HG02840 (cell line): ENCODE data around the gene GRK2.
A peak's percentile ranks its signal among the peaks of the same experiment; 100 is the strongest.

Experiments used
- ATAC-seq: cut with Tn5 transposase; IDR thresholded peaks from one replicate; pipeline ENCODE4 v1.9.1; 2021; ENCODE audit warnings: mild to moderate bottlenecking, moderate library complexity, moderate number of reproducible peaks; ENCODE audit not compliant: unreplicated experiment, low FRiP score

GRK2 gene

DNA sequence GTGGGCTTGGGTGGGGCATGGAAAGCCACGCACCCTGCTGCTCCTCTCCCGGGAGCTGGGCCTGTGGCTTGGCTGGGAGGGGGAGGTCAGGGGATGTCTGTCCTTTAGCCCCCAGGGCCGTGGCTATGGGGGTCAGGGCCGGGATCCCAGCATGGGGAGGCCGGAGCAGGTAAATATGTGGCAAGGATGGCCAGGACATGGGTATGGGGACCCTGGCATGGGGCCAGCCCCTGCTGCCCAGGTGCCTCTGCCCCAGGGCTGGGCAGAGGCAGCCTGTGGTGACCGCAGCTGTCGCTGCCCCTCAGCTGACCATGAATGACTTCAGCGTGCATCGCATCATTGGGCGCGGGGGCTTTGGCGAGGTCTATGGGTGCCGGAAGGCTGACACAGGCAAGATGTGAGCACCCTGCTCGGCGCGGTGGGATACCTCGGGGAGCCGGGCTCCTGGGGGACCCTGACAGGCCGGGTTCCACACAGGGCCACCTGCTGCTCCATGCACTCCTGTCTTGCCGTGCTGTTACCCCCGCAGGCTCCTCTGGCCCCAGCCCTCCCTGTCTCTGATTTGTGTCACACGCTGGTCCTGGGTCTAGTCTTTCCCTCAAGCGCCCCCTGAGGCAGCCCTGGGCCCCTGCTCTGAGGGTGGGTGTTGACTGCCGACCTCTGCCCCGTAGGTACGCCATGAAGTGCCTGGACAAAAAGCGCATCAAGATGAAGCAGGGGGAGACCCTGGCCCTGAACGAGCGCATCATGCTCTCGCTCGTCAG is 14.7 kb downstream of the GRK2 start:
- no peak for ATAC-seq

DNA sequence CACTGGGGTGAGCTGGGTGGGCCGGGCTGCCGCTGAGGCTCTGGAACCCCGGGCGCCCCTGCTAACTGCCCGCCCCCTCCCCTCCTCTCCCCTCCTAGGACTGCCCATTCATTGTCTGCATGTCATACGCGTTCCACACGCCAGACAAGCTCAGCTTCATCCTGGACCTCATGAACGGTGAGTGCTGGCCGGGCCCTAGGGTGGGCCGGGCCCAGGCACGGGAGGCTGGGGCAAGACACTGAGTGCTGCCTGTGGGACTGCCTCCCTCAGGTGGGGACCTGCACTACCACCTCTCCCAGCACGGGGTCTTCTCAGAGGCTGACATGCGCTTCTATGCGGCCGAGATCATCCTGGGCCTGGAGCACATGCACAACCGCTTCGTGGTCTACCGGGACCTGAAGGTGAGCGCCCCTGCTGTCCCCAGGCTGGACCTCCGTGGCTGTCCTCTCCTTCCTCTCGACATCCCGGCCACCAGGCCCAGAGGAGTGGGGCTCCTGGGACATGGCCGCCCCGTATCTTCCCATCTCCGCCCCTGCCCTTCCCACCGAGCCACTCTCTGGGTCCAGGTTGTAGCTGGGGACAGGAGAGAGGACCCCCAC is 15.4 kb downstream of the GRK2 start:
- ATAC-seq: no peak

DNA sequence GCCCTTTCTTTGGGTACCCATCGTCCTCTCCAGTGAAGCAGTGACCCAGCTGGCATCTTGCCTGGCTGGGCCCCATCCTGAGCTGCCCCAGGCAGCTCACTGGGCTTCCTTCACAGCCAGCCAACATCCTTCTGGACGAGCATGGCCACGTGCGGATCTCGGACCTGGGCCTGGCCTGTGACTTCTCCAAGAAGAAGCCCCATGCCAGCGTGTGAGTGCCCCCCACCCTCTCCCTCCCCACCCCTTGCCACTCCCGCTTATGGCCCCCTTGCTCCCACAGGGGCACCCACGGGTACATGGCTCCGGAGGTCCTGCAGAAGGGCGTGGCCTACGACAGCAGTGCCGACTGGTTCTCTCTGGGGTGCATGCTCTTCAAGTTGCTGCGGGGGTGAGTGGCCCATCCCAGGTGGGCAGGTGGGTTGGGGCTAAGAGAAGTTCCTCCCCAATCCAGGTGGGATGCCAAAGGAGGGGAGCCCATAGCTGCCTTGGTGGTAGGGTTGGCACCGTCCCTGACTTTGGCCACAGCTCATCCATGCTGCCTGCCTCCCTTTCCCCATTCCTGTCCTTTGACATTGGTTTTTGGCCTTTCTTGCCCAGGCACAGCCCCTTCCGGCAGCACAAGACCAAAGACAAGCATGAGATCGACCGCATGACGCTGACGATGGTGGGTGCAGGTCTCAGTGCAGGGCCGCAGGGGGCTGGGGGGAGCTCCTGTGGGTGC is 16.0 kb downstream of the GRK2 start:
- no peak for ATAC-seq

DNA sequence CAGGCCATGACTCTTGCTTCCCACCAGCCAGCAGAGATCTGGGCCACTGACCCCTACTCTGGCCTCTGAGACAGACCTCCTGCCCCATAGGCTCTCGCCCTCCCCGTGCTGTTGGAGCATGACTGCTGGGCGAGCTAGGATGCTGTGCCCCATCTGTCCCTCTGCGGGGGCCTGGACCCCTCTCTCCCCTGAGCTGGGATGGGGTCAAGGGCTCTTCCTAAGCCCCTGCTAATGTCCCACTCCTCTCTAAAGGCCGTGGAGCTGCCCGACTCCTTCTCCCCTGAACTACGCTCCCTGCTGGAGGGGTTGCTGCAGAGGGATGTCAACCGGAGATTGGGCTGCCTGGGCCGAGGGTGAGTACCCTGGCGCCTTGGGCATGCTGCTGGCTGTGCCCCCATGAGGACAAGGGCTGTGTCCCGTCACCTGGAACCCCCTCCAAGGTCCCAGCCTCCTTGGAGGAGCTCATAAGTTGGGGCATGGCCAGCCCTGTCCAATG is 16.7 kb downstream of the GRK2 start:
- ATAC-seq: no peak

DNA sequence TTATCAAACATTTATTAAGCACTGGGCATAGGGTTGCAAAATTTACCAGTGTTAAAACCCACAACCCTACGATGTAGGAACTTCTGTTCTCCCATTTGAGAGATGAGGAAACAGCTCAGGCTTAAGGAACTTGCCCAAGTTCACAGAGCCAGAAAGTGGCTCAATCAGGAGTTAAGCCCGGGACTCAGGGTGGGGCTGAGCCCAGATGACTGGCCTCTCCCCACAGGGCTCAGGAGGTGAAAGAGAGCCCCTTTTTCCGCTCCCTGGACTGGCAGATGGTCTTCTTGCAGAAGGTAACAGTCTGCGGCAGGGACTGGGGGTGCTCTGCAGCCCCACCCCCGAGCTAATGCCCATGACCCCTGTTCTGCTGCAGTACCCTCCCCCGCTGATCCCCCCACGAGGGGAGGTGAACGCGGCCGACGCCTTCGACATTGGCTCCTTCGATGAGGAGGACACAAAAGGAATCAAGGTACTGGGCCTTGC is 17.2 kb downstream of the GRK2 start:
- ATAC-seq: no peak

DNA sequence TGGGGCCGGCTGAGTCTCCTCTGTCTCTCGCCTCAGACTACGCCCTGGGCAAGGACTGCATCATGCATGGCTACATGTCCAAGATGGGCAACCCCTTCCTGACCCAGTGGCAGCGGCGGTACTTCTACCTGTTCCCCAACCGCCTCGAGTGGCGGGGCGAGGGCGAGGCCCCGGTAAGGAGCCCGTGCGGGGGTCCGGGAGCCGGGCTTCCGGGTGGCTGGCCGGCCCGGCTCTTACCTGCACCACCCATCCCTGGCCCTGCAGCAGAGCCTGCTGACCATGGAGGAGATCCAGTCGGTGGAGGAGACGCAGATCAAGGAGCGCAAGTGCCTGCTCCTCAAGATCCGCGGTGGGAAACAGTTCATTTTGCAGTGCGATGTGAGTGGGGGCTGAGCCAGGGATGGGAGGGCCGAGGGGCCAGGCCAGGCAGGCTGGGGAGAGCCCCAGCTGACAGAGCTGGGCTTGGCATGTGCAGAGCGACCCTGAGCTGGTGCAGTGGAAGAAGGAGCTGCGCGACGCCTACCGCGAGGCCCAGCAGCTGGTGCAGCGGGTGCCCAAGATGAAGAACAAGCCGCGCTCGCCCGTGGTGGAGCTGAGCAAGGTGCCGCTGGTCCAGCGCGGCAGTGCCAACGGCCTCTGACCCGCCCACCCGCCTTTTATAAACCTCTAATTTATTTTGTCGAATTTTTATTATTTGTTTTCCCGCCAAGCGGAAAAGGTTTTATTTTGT is 18.7 kb downstream of the GRK2 start:
- no peak for ATAC-seq

DNA sequence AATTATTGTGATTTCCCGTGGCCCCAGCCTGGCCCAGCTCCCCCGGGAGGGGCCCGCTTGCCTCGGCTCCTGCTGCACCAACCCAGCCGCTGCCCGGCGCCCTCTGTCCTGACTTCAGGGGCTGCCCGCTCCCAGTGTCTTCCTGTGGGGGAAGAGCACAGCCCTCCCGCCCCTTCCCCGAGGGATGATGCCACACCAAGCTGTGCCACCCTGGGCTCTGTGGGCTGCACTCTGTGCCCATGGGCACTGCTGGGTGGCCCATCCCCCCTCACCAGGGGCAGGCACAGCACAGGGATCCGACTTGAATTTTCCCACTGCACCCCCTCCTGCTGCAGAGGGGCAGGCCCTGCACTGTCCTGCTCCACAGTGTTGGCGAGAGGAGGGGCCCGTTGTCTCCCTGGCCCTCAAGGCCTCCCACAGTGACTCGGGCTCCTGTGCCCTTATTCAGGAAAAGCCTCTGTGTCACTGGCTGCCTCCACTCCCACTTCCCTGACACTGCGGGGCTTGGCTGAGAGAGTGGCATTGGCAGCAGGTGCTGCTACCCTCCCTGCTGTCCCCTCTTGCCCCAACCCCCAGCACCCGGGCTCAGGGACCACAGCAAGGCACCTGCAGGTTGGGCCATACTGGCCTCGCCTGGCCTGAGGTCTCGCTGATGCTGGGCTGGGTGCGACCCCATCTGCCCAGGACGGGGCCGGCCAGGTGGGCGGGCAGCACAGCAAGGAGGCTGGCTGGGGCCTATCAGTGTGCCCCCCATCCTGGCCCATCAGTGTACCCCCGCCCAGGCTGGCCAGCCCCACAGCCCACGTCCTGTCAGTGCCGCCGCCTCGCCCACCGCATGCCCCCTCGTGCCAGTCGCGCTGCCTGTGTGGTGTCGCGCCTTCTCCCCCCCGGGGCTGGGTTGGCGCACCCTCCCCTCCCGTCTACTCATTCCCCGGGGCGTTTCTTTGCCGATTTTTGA is 19.5 kb downstream of the GRK2 start:
- ATAC-seq: no peak

DNA sequence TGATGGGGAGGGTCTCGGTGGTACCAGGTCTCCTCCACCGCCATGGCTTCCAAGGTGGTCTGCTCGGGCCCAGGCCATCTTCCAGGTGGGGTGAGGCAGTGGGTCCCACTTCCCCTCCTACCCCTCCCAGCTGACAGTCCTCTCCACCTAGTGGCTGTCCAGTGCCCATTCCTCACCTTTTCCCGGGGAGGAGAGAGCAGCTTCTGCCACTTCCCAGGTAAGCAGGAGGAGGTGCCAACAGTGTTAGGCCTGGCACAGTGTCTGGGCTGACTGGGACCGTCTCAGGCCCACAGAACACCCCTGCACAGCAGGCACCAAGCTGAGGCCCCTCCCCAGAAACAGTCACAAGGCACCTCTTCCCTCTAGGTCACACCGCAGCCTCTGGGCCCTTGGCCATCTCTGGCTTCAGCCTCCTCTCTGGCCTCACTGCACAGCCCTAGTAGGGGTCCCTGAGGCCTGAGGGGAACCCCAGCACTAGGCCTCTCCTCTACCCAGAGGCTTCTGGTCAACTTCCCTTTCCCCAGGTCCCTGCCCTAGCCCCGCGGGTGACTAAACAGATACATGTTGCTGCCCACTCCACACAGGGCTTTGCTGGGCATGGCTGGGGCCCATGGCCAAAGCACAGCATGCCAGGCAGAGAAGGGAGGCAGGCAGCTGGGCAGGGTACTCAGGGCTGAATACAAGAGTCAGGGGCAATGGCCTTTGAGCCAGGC is 20.5 kb downstream of the GRK2 start:
- ATAC-seq: no peak

DNA sequence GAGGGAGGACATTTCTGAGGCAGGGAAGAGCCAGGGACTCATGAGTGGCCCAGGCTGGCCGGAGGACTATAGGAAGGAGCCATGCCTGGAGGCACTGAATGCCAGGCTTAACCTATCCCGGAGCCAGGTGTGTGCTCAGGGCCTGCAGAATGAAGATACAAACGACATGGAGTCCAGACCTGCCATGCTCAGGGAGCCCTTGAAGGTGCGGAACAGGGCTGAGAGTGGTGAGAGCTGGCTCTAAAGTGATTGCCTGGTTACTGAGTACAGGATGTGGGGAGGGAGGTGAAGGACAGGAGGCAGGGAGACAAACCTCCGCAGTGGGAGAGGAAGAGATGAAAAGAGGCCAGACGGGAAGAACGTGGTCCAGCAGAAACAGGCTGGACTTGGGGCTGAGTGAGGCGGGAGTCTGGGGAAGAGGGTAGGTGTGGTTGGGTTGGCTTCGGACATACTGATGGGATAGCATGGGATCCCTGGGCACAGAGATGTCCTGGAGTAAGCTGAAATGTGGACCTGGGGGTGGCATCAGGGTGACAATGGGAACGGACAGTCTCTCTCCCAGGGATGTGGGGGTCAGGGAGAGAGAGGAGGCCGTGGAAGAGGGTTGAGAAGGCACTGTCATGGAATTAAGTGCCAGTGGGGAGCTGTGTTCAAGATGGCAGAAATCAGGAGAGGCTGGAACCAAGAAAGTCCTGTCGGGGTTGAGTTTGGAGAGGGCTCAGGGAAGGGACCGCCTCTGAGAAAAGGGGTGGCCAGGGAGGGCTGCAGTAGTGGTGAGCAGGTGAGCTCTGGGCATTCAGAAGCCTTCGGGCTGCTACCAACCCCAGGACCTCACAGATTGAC is 21.3 kb downstream of the GRK2 start:
- ATAC-seq: no peak

DNA sequence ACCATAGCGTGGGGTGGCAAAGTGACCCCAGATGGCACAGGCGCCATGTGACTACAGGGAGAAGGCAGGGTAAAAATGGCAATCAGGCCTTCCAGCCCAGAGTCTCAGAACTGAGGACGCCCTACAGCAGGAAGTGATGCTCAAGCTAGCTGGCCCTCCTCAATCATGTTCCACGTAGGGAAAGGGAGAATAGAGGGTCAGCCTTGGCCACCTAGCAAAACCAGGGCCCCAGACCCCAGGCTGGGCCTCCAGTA is 21.9 kb downstream of the GRK2 start:
- no peak for ATAC-seq

DNA sequence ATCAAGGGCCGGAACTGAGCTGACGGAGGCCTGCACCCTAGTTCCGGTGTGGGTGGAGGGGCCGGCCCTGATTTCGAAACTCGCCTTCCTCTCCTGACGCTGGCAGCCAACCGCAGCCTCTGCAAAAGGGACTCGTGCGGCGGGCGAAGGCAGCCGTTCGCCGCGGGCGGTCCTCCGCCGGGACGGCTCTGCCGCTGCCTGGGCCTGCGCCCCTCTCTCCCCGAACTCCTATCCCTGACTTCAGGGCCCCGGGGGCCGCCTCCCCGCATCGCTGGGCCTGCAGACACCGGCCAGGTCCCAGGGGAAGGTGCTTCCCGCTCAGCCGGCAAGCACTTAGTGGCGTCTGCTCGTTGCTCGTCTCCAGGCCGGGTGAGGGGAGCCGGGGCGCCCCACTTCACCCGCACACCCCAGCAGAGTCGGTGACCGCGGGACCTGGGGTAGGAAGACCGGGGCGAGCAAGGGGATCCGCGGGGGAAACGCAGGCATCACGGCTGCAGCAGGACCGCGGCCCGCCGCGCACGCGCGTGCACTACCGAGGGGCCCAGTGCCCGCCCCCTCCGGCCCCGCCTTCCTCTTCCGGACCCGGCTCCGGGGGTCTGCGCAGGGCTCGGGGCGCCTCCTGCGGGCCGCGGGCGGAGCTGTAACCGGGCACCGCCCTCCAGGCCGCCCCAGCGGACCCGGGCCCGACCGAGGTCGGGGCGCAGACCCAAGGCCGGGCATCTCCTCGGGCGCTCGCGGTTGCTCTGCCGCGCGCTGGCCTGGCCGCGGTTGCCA is 22.4 kb downstream of the GRK2 start:
- peak; percentile 68 for ATAC-seq

DNA sequence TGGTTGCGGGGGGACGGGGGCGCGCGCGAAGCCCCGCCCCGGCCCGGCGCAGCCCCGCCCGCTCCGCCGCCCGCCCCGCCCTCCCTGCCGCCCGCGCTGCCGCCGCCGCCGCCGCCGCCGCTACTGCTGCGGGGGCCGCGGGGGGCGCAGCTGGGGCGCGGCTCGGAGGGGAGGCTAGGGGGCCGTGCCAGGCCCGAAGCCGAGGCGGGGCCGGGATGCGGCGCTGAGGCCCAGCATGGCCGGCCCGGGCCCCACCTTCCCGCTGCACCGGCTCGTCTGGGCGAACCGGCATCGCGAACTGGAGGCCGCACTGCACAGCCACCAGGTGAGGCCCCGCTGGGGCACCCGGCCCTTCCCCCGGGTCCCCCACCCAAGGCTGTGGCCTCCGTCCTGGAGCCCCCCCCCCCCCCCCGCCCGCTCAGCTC is 23.0 kb downstream of the GRK2 start, which contains the start of gene ANKRD13D:
Gene ANKRD13D (plus strand): TSS at position 78 of the 425 bp plus-strand sequence. CDS start 158 bp downstream, at position 236.
- ATAC-seq: peak; percentile 16

DNA sequence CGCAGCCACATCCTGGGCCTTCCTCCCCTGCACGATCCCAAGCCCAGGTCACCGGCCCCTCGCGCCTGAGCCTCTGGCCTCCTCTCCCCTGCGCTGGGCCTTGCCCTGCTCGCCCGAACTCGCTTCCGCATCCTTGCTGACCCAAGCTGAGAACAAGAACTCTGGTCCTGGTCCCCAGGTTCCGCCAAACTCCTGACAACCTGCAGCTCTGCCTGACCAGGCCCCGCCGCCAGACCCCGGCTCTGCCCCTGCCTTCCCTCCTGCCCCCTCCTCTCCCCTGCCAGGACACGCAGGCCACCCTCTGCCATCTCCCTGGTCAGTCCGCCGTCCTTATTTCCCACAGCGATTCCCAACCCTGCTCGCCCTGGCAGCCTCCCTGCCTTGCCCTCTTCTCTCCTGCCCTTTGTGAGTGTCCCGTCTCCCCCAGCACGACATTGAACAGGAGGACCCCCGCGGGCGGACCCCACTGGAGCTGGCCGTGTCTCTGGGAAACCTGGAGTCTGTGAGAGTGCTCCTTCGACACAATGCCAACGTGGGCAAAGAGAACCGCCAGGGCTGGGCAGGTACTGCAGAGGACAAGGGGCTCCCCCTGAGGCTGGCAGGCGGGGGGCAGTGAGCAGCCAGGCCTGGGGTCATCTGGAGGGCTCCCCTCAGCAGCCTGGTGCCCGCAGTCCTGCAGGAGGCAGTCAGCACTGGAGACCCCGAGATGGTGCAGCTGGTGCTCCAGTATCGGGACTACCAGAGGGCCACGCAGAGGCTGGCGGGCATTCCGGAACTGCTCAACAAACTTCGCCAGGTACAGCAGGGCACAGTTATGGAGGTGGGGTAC is 23.6 kb downstream of the GRK2 start:
- no peak for ATAC-seq

DNA sequence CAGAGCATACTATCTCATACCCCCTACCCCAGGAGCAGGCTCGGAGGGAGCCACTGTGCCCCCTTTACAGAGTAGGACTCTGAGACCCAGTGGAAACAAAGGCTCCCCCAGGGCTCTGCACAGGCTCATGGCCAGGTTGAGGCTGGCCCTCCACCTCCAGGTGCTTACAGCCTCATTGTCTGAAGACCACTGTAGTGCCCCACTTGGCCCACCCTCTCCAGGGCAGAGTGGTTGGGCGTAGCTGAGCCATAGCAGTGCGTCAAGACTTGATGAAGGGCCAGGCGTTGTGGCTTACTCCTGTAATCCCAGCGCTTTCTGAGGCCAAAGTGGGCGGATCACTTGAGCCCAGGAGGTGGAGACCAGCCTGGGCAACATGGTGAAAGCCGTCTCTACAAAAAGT is 24.5 kb downstream of the GRK2 start:
- ATAC-seq: no peak

DNA sequence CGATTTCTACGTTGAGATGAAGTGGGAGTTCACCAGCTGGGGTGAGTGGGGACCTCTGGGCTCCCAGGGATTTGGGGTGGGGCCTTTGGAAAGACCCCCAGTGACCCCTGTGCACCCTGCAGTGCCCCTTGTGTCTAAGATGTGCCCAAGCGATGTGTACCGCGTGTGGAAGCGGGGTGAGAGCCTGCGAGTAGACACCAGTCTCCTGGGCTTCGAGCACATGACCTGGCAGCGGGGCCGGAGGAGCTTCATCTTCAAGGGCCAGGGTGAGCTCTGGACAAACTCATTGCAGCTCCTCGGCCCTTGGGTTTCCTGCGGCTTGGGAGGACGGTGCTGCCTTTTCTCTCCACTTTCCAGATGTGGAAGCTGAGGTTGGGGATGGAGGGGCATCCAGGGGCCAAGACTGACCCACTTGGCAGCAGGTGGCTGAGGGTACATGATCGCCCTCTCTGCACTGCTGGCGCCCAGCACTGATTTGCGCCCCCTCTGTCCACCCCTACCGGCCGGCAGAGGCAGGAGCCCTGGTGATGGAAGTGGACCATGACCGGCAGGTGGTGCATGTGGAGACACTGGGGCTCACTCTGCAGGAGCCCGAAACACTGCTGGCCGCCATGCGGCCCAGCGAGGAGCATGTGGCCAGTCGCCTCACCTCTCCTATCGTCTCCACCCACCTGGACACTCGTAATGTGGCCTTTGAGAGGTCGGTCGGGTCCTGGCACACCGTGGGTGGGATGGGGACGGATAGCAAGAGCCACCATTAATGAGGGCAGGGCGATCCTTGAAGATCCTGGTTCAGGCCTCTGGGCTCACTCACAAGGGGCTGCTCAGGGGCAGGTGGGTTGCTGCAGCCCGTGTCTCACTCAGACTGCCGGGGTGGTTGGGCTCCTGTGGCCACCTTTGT is 25.5 kb downstream of the GRK2 start:
- ATAC-seq: no peak

DNA sequence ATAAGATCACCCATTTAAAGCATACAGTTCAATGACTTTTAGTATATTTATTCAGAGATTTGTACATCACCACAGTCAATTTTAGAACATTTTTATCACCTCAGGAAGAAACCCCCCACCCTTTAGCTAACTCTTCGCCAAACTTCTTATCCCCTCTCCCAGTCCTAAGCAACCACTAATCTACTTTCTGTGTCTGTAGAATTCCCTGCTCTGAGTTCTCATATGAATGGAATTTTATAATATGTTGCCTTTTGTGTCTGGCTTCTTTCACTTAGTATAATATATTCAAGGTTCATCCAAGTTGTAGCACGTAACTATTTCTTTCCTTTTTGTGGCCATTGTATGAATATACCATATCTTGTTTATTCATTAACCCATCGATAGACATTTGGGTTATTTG is 26.4 kb downstream of the GRK2 start:
- no peak for ATAC-seq
